GM11168 (cell line): ENCODE measurements around the gene SMURF1.
"Not testable (repeated sequence)": the region's sequence is repeated elsewhere in the genome, so short reads cannot be mapped to it uniquely, and the experiment has no call there.

Experiments
- in situ Hi-C: fragments of 300-500 bp; cut with MboI; formaldehyde crosslinking; loops from one replicate; pipeline ENCODE4 v1.12.0; 2022; ENCODE audit warnings: low sequenced_read_pairs; ENCODE audit not compliant: unreplicated experiment

The SMURF1 gene

GRCh38 chr7:99101516-99101915 lies 42.4 kb downstream of the SMURF1 start:
- in situ Hi-C loops = not testable (repeated sequence)

GRCh38 chr7:99099499-99100077 lies 44.3 kb downstream of the SMURF1 start:
- in situ Hi-C loops = no loop called here

- in situ Hi-C loops = no loop called here
These were observed 44.9 kb downstream of the SMURF1 start for GRCh38 chr7:99098824-99099498.

GRCh38 chr7:99098286-99098823 lies 45.6 kb downstream of the SMURF1 start:
- in situ Hi-C loops = no loop called here

GRCh38 chr7:99097730-99098129 lies 46.2 kb downstream of the SMURF1 start:
- in situ Hi-C loops = no loop called here

- in situ Hi-C loops = no loop called here
These were observed 47.6 kb downstream of the SMURF1 start for GRCh38 chr7:99096124-99096887.

- in situ Hi-C loops = no loop called here
These were observed 48.2 kb downstream of the SMURF1 start for GRCh38 chr7:99095698-99096097.

GRCh38 chr7:99094401-99094800 lies 49.5 kb downstream of the SMURF1 start:
- in situ Hi-C loops = no loop called here

- in situ Hi-C loops = no loop called here
These were observed 51.7 kb downstream of the SMURF1 start for GRCh38 chr7:99092064-99092720.

GRCh38 chr7:99090771-99091542 lies 53.0 kb downstream of the SMURF1 start:
- in situ Hi-C loops = no loop called here

GRCh38 chr7:99089914-99090629 lies 53.8 kb downstream of the SMURF1 start:
- in situ Hi-C loops = no loop called here

GRCh38 chr7:99086944-99087343 lies 57.0 kb downstream of the SMURF1 start:
- in situ Hi-C loops = no loop called here

GRCh38 chr7:99086532-99086931 lies 57.4 kb downstream of the SMURF1 start:
- in situ Hi-C loops = no loop called here

- in situ Hi-C loops = no loop called here
These were observed 60.2 kb downstream of the SMURF1 start for GRCh38 chr7:99083733-99084132.

GRCh38 chr7:99083068-99083651 lies 60.7 kb downstream of the SMURF1 start:
- in situ Hi-C loops = no loop called here

GRCh38 chr7:99080679-99081078 lies 63.2 kb downstream of the SMURF1 start:
- in situ Hi-C loops = no loop called here

GRCh38 chr7:99079104-99079503 lies 64.8 kb downstream of the SMURF1 start:
- in situ Hi-C loops = no loop called here

GRCh38 chr7:99078416-99078815 lies 65.5 kb downstream of the SMURF1 start:
- in situ Hi-C loops = no loop called here

- in situ Hi-C loops = no loop called here
These were observed 67.3 kb downstream of the SMURF1 start for GRCh38 chr7:99076615-99077014.
